Testis (tissue), 3 donors: ENCODE measurements around the gene SPRY4. TPM values are rescaled to one million over a fixed set of nuclear protein-coding genes. Genes with fewer than 3 reads are reported as not detected.
"Not testable (repeated sequence)": the region's sequence is repeated elsewhere in the genome, so short reads cannot be mapped to it uniquely, and the experiment has no call there.

Source experiments
- DNase-seq: peaks from one replicate; pipeline ENCODE4 v3.0.0-alpha.2; 2019
- H3K27ac ChIP-seq, 2 donors: fragments of 200-600 bp; sonication (generic); one replicate each; pipeline ENCODE4 v1.5.1; 2019
- H3K27me3 ChIP-seq: fragments of 200-600 bp; sonication (generic); one replicate; pipeline ENCODE4 v1.5.1; 2019
- H3K36me3 ChIP-seq: fragments of 200-600 bp; sonication (generic); one replicate; pipeline ENCODE4 v1.5.1; 2017; ENCODE audit warnings: low read depth; ENCODE audit errors: missing control alignments
- H3K4me1 ChIP-seq: fragments of 200-600 bp; sonication (generic); one replicate; pipeline ENCODE4 v1.5.1; 2019
- H3K4me3 ChIP-seq, 2 donors: fragments of 200-600 bp; sonication (generic); one replicate each; pipeline ENCODE4 v1.5.1; 2017 to 2019
- H3K9me3 ChIP-seq: fragments of 200-600 bp; sonication (generic); one replicate; pipeline ENCODE4 v1.5.1; 2017
- POLR2A ChIP-seq: fragments of 450-650 bp; IDR thresholded peaks from one replicate; pipeline ENCODE4 v1.6.1; 2017; ENCODE audit warnings: antibody characterized with exemption, mild to moderate bottlenecking, moderate library complexity
- WGBS, 2 donors: methylation state at CpG; one replicate each; pipeline ENCODE4 v1.1.5; 2018; 5-methylcytosine and 5-hydroxymethylcytosine counted together
- intact Hi-C: fragments of 100-400 bp; cut with DNase I; formaldehyde crosslinking; loops from one replicate; pipeline ENCODE4 v1.15.1; 2023; ENCODE audit warnings: low total_unique reads
- polyA plus RNA-seq: library from polyadenylated mRNA; stranded (reverse); fragments of 350-450 nt; fragmentation: Illumina TruSeq; extraction: RNeasy Lipid Tissue Mini Kit (QIAGEN cat#74804); gene quantifications from one replicate; pipeline ENCODE4 v1.2.3, GENCODE V29; 2014; ENCODE audit warnings: low read depth, low replicate concordance; ENCODE audit not compliant: insufficient read depth
- total RNA-seq, 2 donors: library from RNA; depleted of rRNA; stranded (reverse); fragments of >200 nt; gene quantifications; one replicate each; pipeline ENCODE4 v1.2.3, GENCODE V29; 2016
- TF ChIP-seq, protein P1 (sequence below), 3 experiments: fragments of 450-650 bp in 2 of 3; fragments of 200-600 bp in 1 of 3; sonication (generic) in 1 of 3; IDR thresholded peaks; one replicate each; pipeline ENCODE4 v1.5.1; 2016 to 2019; ENCODE audit warnings: antibody characterized with exemption in 3 of 3, mild to moderate bottlenecking in 2 of 3, moderate library complexity in 1 of 3

SPRY4 gene
- total and polyA plus RNA-seq, 3 donors from 2014 or later = 3.8 to 7.2 (median 5.3) TPM

DNA sequence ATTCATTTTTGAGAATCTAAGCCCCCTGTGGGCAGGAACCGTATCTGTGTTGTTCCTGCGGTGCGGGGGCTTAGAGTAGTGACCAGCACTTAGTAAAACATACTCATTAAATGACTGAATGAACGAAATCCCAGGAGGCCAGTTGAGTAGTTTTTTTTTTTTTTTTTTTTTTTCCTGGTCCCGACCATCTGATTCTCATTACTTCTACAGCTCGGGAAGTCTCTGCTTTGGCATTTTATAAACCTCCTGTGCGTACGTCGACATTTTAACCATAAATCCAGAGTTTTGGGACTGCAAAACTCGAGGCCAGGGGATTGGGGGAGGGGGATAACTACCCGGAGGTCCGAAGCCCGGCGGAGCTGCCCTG, 31.5 kb upstream of the SPRY4 start:
- WGBS, 2 donors = 2 to 5% methylated on average over 10 to 14 of the region's 14 CpGs
- H3K4me1 ChIP-seq = no peaks in the 10 kb centered on the region
- DNase-seq = no peak
- H3K27ac ChIP-seq = peak overlapping the region; percentile 75 to 98
- H3K27me3 ChIP-seq = no peaks in the 10 kb centered on the region
- TF ChIP-seq, protein P1, sequence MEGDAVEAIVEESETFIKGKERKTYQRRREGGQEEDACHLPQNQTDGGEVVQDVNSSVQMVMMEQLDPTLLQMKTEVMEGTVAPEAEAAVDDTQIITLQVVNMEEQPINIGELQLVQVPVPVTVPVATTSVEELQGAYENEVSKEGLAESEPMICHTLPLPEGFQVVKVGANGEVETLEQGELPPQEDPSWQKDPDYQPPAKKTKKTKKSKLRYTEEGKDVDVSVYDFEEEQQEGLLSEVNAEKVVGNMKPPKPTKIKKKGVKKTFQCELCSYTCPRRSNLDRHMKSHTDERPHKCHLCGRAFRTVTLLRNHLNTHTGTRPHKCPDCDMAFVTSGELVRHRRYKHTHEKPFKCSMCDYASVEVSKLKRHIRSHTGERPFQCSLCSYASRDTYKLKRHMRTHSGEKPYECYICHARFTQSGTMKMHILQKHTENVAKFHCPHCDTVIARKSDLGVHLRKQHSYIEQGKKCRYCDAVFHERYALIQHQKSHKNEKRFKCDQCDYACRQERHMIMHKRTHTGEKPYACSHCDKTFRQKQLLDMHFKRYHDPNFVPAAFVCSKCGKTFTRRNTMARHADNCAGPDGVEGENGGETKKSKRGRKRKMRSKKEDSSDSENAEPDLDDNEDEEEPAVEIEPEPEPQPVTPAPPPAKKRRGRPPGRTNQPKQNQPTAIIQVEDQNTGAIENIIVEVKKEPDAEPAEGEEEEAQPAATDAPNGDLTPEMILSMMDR (IDR thresholded peaks at IDR 0.05) = no peak
- no peak for TF ChIP-seq POLR2A
- H3K4me3 ChIP-seq = peak overlapping the region; percentile 75 to 76
- intact Hi-C loops = no loop called here
- H3K36me3 ChIP-seq = no peaks in the 10 kb centered on the region
- no peaks in the 10 kb centered on the region for H3K9me3 ChIP-seq

DNA sequence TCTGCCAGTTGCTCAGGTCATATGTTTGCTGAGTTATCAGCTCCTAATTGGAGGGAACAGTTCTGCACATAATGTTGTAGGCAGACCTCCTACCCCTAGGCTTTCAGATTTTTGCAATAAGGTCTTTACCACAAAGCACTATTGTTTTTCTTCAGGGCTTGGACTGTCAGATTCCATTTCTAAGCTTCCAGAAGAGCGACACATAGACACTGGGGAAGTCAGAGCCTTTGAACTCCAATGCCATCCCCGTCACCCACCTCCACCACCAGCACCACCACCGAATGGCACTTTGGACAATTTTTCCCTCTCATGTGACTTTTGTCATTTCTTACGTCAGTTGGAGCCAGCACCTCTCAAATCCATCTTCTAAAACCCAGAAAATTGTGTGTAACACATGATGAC, 28.3 kb upstream of the SPRY4 start:
- intact Hi-C loops = no loop called here
- Histone ChIP-seq H3K27ac (no peak overlapping the region), H3K27me3 (no peaks in the 10 kb centered on the region), H3K4me1 (no peaks in the 10 kb centered on the region), H3K36me3 (no peaks in the 10 kb centered on the region), H3K4me3 (no peak overlapping the region), H3K9me3 (no peaks in the 10 kb centered on the region)
- no peak for DNase-seq
- WGBS, 2 donors = 72 to 90% methylated on average over 4 of the region's 4 CpGs
- TF ChIP-seq POLR2A = no peak
- TF ChIP-seq, protein P1 (IDR thresholded peaks at IDR 0.05) = no peak

DNA sequence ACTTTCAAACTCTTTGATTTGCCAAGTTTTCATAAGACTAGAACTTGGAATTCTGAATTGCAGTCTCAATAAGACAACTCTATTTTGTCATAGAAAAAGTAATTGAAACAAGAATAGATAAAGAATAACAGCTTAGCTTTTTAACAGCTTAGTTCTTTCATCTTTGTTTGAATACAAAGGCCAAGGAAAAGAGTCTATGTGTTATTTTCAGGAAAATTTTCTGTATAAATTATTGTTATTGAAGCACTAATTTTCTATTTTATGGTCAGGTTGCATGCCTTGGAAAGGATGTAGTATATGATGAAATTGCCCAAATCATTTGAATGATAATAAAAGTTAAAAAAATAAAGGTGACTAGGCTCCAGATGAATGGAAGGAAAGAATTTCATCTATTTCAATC, 25.2 kb upstream of the SPRY4 start:
- Histone ChIP-seq H3K27ac (no peak overlapping the region), H3K9me3 (no peaks in the 10 kb centered on the region), H3K36me3 (no peaks in the 10 kb centered on the region), H3K27me3 (no peaks in the 10 kb centered on the region), H3K4me1 (no peaks in the 10 kb centered on the region), H3K4me3 (no peak overlapping the region)
- no peak for DNase-seq
- TF ChIP-seq, protein P1 (IDR thresholded peaks at IDR 0.05) = no peak
- TF ChIP-seq POLR2A = no peak
- intact Hi-C loops = no loop called here

DNA sequence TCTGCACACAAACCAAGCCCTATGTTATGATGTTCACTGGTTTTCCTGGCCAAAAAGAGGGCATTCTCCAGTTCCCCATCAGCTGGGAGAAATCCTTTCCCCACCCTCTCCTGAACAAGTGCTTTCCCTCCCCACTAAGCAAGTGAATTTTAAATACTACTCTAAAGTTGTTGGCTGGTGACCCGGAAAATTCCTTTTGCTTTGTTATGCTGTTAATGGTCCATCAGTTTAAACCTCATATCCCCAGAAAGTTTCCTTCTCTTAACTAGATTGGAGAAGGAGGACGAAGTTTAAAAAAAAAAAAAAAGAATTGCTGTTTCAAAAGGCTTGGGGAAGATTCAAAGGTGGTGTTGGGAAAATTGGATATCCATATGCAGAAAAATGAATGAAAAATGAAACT, 21.9 kb upstream of the SPRY4 start:
- TF ChIP-seq POLR2A = no peak
- TF ChIP-seq, protein P1 (IDR thresholded peaks at IDR 0.05) = no peak
- no peak overlapping the region for H3K27ac ChIP-seq
- H3K4me3 ChIP-seq = no peak overlapping the region
- no peaks in the 10 kb centered on the region for H3K9me3 ChIP-seq
- intact Hi-C loops = no loop called here
- no peaks in the 10 kb centered on the region for H3K36me3 ChIP-seq
- no peaks in the 10 kb centered on the region for H3K4me1 ChIP-seq
- H3K27me3 ChIP-seq = no peaks in the 10 kb centered on the region
- WGBS, 2 donors = 57 to 66% methylated on average over 2 of the region's 2 CpGs
- no peak for DNase-seq

DNA sequence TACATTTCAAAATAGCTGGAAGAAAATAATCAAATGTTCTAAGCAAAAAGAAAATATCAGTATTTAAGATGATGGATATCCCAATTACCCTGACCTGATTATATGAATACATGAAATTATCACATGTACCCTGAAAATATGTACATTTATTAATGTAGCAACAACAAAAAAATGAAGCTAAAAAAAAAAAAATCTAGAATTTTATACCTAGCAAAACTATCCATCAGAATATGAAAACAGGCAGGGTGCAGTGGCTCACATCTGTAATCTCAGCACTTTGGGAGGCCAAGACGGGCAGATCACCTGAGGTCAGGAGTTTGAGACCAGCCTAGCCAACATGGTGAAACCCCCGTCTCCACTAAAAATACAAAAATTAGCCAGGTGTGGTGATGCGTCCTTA, 20.1 kb upstream of the SPRY4 start:
- H3K27me3 ChIP-seq, H3K4me3 ChIP-seq, H3K27ac ChIP-seq, intact Hi-C loops, H3K9me3 ChIP-seq, DNase-seq, H3K36me3 ChIP-seq, H3K4me1 ChIP-seq: not testable (repeated sequence)
- 96 to 100% methylated on average over 3 of the region's 3 CpGs for WGBS, 2 donors
